ENCODE results near the gene KSR2.
"Not testable (repeated sequence)": the region's sequence is repeated elsewhere in the genome, so short reads cannot be mapped to it uniquely, and the experiment has no call there.

The KSR2 gene

GRCh38 chr12:117968826-117969659 is at the start of gene KSR2:
Gene KSR2 (minus strand): TSS chr12:117968990. CDS start chr12:117968255, 735 bp downstream.
- DNase-seq, result no peak

- DNase-seq, result no peak
Observed at GRCh38 chr12:118017926-118018325, 49.1 kb upstream of the KSR2 start.

GRCh38 chr12:118016424-118017264 is 47.9 kb upstream of the KSR2 start, which contains the start of gene RFC5:
Gene RFC5 (plus strand): TSS chr12:118016703. CDS start chr12:118016828, 125 bp downstream.
- peak; percentile 45 for DNase-seq

GRCh38 chr12:118015944-118016343 is 47.2 kb upstream of the KSR2 start:
- DNase-seq, result no peak

- no peak for DNase-seq
Observed at GRCh38 chr12:118015306-118015705, 46.5 kb upstream of the KSR2 start.

- DNase-seq, result no peak
Observed at GRCh38 chr12:118013283-118013682, 44.5 kb upstream of the KSR2 start.

GRCh38 chr12:118011961-118012360 is 43.2 kb upstream of the KSR2 start:
- DNase-seq, result no peak

- no peak for DNase-seq
Observed at GRCh38 chr12:118011377-118011776, 42.6 kb upstream of the KSR2 start.

GRCh38 chr12:118010903-118011302 is 42.1 kb upstream of the KSR2 start:
- DNase-seq, result no peak

- DNase-seq, result not testable (repeated sequence)
Observed at GRCh38 chr12:117999806-118000205, 31.0 kb upstream of the KSR2 start.

- DNase-seq, result no peak
Observed at GRCh38 chr12:117998719-117999118, 29.9 kb upstream of the KSR2 start.

GRCh38 chr12:117994551-117995438 is 26.0 kb upstream of the KSR2 start:
- no peak for DNase-seq

GRCh38 chr12:117986705-117987469 is 18.1 kb upstream of the KSR2 start:
- no peak for DNase-seq

- DNase-seq, result no peak
Observed at GRCh38 chr12:117985182-117985581, 16.4 kb upstream of the KSR2 start.

GRCh38 chr12:117981267-117981666 is 12.5 kb upstream of the KSR2 start:
- no peak for DNase-seq

- no peak for DNase-seq
Observed at GRCh38 chr12:117980616-117981015, 11.8 kb upstream of the KSR2 start.

GRCh38 chr12:117977373-117977772 is 8.6 kb upstream of the KSR2 start:
- no peak for DNase-seq

- DNase-seq, result no peak
Observed at GRCh38 chr12:117975006-117975405, 6.2 kb upstream of the KSR2 start.

GRCh38 chr12:117972301-117972700 is 3.5 kb upstream of the KSR2 start:
- DNase-seq, result no peak

- no peak for DNase-seq
Observed at GRCh38 chr12:117970334-117970733, 1.5 kb upstream of the KSR2 start.

- DNase-seq, result no peak
Observed at GRCh38 chr12:117968151-117968789, 520 bp downstream of the KSR2 start.
